HG03108 (cell line): ENCODE measurements around the gene FAM151A.

Experiments used
- ATAC-seq: cut with Tn5 transposase; IDR thresholded peaks from one replicate; pipeline ENCODE4 v1.9.1; 2021; ENCODE audit warnings: moderate library complexity; ENCODE audit not compliant: unreplicated experiment

Gene FAM151A

DNA sequence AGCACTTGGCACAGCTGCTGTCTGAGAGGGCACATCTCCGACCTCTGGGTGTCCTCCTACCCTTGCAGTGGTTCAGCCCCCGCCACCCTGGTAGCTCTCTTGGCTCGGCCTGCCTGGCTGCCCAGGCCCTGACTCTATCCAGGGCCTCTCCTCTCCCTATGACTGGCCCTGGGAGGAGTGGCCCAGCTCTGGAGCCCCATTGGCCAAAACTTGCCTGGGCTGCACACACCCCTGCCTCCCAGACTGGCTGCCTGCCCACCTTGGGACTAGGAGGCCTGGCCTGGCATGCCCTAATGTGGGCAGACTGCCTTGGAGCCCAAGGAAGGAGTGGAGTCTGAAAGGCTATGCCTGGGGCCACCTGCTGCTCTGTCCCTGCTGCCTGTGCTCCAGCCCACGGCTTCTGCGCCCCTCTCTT lies 41.7 kb downstream of the FAM151A start:
- ATAC-seq, result no peak

DNA sequence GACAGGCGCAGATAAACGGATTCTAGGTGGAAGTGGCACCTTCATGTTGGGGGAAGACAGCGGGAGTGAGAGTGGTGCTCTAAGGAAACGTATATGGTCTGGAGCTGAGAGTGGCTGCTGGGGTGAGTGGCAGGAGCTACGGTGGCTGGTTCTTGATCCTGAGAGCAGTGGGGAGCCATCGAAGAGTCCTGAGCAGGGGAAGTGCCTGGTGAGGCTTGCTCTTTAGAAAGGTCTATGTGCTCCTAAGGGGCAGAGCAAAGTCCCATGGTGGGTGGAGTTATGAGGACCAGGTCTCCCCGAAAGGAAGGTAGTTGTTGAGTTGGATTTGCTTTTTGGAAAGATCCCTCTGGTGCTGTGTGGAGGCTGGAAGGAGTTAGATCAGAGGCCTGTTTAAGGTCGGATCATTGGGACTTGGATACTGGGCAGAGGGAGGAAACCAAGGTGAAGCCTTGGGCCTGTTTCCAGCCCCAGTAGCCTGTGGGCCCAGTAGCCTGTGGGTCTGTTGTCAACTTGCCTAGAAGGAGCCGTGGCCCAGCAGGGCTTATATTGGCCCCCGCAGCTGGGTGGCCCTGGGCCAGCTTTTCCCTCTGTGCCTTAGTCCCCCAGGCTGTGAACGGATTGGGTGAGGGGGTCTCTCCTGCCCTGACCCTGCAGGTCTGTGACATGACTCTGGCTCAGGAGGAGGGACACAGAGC lies 42.3 kb downstream of the FAM151A start:
- no peak for ATAC-seq

DNA sequence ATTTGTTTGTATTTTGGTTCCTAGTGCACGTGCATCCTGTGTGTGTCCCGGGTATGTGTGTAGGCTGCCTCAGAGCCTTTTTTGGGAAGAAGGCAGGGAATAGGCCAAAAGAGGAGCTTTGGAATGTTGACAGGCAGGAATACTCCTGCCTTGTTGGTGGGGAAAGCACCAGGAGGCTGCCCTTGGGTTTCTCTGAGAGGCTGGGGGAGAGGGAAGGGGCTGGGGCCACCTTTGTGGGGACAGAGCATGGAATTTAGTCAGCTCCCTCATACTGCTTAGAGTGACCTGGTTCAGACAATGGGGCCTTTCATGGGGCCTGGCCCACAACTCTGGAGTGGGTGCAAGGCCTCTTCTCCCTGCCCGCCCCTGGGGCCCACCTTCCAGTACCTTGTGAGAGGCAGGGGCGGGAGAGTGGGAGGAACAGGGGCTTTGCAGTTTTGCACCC lies 44.0 kb downstream of the FAM151A start:
- ATAC-seq, result no peak

DNA sequence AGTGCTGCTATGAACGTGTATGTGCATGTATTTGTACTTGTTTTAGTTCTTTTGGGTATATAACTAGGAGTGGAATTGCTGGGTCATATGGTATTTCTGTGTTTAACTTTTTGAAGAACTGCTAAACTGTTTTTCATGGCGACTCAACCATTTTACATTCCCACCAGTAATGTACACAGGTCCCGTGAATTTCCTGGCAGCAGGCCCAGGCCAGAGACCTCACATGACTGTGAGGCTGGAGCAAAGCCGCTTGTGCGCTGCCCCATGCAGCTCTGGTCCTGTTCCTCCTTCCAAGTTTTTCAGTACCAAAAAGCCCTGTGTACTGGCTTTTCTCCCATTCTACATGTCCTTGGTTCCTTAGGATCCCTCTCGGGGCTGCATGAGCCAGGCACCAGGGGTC lies 45.7 kb downstream of the FAM151A start:
- ATAC-seq, result no peak

DNA sequence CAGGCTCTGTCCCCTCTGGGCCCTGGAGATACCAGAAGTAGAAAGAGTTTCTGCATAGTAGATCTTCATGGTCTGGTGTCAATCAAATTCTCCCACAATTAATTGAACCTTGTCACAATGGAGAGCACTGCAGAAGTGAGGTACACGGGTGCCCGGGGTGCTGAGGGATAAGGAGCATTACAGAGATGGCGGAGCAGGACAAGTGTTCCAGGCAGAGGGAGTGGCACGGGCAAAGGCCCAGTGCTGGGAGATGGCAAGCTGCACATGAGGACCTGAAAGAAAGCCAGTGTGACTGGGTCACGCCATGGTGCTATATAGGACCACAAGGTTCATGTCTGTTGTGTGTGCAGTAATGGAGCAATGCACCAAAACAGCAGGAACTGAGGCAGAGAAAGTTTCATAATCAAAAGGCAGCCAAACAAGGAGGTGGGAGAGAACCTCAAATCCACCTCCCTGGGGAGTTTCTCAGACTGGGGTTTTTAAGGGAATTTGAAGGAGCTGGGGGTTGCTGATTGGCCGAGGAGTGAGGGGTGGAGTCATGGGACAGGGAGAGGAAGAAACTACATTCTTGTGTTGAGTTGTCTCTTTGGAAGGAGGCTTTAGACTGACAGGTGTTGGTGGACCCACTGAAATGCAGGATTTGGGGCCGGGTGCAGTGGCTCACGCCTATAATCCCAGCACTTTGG lies 47.6 kb downstream of the FAM151A start:
- no peak for ATAC-seq

DNA sequence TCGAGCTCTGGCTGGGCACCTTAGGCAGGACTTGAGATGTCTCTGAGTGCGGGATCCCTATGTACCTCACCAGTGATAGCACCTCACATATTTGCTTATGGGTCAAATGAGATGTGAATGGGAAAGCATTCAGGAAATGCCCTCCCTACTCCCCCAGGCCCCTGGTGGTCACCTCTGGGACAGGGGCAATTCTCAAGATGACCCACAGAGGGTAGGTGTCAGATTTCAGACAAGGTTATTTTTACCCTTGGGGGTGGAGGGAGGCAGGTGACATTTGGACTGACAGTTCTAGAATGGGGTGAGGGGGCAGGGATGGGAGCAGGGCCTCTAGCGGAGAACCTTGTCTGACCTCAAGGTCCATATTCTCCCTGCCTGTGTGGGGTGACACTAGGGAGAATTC lies 48.2 kb downstream of the FAM151A start:
- no peak for ATAC-seq

DNA sequence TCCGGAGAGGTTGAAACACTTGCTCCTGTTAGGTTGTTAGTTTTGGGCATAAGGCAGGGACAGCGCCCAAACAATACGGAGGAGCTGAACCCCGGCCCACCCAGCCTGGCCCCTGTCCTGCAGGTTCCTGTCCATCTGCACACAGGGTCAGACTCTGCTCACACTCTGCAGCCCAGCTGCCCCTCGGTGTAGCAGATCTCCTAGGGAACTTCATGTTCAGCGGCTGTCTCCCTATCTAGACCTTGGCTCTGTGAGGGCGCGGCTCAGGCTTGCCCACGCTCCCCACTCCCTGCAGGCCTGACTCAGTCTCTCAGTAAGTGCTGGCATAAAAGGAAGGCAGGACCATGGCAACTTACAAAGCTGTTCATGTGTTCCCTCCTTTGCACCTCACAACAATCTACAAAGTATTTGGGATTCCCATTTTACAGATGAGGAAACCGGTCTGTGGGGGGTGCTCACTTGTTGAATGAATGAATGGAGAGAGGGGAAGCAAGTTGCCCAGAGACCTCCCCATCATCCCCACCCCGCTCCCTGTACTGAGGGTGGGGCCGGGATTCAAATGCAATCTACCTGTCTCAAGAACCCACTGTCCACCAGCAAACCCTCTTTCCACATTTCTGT lies 49.1 kb downstream of the FAM151A start:
- no peak for ATAC-seq

DNA sequence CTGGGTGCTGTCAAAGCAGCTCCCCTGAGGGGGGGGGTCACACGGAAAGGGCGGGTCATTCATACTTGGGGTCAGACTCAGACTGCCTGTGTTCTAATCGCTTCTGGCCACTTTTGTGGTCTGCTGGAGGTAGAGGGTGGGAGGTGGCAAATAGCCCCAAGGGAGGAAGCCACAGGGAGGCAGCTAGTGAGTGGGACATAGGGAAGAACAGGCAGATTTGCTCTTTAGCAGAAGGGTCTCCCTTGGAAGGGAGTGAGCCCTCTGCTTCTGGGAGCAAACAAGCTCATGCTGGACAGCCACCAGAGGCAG lies 50.8 kb downstream of the FAM151A start:
- no peak for ATAC-seq

DNA sequence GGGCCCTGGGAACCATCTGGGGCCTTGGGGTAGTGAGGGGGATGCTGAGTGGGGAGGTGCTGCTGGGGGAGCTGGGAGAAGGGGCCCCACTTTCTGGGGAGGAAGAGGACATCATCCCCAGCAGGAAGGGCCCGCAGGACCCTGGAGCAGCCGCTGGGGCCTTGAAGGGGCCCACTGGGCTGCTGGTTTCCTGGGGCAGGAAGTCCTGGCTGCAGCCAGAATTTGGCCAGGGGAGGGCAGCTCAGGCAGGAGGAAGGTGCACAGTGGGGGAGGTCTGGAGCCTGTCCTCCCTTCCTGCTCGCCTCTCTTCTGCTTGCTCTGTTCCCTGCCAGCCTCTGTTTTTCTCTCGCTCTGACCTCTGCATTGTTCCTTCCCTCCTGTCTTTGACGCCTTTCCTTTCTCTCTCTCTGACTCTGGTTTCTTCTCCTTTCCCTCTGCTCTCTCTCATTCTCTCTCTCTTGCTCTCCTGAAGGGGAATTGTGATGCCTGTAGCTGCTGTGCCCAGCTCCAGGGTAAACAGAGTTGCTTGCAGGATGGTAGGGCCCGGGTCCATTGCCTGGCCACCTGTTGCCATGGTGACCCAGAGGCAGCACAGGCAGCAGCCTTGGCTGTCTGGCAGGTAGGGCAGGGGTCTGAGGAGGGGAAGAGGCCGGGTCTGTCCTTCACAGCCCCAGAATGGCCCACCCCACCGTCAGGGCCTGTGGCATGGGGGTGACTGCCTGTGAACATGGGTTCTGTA lies 51.4 kb downstream of the FAM151A start:
- ATAC-seq, result no peak

DNA sequence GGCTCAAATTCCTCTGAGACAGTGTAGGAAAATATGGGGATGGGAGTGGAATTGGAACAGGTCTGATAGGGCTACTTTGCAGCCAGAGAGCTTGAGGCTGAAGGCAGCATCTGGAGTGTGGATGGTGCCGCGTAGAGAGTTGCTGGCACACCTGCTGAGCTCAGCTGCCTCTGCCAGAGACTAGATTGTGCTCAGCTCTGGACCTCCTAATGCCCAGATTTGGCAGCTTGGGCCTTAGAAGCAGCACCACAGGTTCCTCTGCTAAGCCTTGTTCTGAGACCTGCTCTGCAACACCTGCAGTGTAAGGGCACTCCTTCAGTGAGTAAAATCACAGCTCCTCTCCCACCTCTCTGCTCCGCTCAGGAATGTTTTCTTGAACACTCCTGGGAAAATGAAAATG lies 52.0 kb downstream of the FAM151A start:
- no peak for ATAC-seq

DNA sequence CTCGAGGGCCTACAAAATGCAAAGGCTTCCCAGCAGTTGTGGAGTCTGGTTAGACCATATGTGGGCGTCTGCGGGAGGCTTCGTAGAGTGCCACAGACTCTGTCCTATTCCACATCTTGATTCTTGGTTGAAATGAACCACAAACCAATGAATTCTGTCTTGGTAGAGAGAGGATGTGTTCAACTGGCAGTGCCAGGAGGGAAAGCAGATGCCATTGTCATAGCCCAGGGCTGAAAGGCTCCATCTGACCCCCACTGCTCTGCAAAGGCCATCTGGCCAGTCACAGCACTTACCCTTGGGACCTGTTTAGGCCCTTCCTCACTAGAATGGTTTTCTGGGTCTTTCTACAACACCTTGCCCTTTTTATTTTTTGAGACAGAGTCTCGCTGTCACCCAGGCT lies 53.2 kb downstream of the FAM151A start:
- ATAC-seq, result no peak

DNA sequence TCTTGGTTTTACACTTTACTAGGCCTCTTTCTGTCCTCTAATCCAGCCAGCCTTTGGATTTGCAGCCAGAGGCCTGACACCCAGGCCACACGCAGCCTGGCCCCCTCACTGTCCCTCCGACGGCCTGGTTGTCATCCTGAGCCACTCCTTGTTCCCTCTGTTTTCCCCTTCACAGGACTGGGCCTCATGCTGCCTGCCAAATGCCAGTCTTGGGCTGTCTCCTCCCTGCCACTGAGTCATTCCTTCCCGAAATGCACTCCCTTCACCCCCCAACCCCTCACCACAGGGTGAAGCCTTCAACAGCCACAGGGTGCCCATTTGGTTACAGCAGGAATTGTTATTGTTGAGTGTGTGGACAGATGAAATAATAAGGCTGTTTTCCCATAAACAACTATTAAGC lies 54.0 kb downstream of the FAM151A start:
- no peak for ATAC-seq

DNA sequence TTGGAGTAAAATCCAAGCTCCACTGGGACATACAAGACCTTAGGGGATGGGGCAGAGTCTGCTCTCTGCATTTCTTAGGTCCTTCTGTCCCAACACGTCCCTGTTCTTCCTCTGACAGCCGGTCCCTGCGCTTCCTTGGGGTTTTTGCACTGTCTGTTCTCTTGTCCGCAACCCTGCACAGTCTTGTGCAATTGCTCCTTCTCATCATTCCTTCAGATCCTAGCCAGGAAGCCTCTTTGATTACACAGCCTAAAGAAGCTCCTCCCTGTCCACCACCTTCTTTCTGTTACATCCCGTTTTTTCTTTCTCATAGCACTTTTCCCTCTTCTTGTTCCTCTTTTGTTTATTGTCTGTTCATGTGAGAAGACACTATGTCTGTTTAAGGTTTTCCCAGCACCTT lies 55.4 kb downstream of the FAM151A start:
- no peak for ATAC-seq

DNA sequence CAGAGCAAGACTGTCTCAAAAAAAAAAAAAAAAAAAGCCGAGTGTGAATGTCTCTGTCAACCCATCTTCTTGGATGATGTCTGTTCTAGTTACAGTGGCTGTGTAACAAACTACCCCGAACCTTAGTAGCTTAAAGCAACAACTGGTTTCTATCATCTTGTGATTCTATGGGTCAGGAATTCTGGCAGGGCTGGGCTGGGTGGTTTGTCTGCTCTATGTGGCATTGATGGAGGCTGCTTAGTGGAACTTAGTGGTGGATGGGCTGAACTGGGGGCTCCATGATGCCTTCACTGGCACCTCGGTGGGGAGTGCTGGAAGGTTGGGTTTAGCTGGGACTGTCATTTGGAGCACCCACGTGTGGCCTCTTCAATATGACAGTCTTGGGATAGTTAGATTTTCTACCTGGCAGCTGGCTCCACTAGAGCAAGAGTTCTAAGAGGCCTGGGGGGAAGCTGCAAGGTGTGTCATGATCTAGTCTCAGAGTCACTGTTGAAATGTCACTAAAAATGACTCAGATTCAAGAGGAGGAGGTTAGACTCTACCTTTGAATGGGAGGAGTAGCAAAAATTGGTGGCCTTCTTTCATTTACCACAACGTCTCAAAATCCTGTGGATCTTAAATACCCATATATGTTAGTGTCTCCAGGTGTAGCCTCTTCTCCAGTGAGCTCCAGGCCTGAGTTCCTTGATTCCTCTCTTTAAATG lies 56.7 kb downstream of the FAM151A start:
- ATAC-seq, result no peak

DNA sequence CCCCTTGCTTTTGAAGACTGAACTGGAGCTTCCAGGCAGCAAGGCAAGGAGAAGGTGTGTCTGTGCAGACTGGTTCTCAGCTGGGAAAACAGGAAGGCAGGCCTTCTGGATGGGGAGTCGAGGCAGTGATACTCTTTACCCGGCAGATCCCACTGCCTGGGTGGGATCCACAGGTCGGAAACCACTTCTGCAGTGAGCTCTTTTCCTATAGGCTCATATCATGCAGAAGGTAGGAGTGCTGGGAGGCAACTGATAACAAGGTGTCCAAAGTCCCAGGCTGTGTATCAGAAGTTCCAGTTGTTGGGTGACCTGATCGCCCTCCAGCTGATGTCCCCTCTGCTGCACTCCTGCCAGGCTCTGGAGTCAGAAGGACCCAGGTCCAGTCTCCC lies 58.2 kb downstream of the FAM151A start:
- no peak for ATAC-seq

DNA sequence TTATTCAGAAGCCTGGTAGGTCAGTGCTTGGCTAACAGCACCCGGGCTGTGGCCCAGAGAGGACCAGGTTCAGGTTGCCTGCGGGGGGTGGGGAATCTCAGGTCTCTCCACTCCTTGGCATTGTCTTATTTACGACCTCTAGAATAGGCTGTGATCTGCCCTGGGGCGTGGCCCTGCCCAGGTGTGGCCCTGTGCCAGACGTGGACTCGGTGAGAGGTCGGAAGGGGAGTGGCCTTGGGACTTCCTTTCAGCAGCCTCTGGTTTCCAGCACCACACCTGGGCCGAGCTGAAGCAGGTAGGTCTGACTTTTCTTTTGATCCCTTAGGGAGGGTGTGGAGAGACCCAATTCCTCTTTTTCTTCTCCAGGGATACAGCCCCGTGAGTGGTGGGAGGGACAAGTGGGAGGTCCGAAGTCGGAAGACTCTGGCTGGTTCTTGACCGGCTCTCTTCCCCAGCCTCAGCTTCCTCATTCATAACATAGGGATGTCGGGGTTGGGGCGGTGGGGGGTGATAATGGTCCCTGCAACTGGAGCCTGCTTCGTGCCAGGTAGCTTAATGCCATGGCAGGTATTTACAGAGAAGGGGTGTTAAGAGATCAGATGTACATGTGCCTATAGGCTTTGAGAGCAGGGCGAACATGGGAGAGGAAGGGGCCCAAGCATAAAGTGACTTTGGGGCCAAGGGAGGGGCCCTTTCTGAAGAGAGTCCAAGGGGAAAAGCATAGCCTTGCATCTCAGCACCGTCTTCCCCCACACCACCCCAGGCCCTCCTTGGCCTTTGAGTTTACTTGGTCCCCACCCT lies 58.8 kb downstream of the FAM151A start:
- no peak for ATAC-seq

DNA sequence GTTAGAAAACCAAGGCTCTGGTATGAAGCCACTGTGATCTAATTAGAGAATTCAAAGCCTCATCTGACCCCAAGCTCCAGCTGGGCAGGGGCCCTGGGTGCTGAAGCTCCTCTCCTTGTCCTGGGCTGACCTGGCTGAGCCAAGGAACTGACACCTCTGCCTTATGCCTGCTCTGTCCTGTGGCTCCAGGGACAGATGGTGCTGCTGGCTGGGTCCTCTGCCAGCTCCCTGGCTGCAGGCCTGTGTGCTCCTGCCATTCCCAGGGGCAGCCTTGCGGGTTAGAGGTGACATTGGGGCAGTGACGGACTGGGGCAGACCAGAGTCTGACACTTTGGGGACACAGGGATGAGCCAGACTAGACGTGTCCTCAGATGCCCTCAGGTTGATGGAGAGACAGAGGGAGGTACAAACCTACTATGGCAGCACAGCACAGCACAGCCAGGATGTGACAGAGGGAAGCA lies 63.5 kb downstream of the FAM151A start:
- ATAC-seq, result no peak
